Liver (tissue), 9 donors: ENCODE results near the gene PRND. TPM values are rescaled to one million over a fixed set of nuclear protein-coding genes. Genes with fewer than 3 reads are reported as not detected.

Source experiments
- DNase-seq: peaks from one replicate; pipeline ENCODE4 v3.0.0-alpha.2; 2017; ENCODE audit warnings: low spot score
- H3K27ac ChIP-seq, 2 donors: one replicate each; pipeline ENCODE4 v1.7.0; 2013; ENCODE audit warnings: inconsistent platforms in 2 of 2, low read length in 2 of 2, control low read depth in 1 of 2, low read depth in 1 of 2, mild to moderate bottlenecking in 1 of 2
- H3K27me3 ChIP-seq, 4 donors: one replicate each; pipeline versions ENCODE4 v1.6.1 to v1.7.0; 2013; ENCODE audit warnings: low read length in 3 of 4, inconsistent platforms in 1 of 4, mild to moderate bottlenecking in 1 of 4, moderate library complexity in 1 of 4; ENCODE audit not compliant: control insufficient read depth in 4 of 4, insufficient read depth in 4 of 4
- H3K36me3 ChIP-seq, 4 donors: one replicate each; pipeline versions ENCODE4 v1.6.1 to v1.7.0; 2013; ENCODE audit warnings: low read length in 3 of 4, mild to moderate bottlenecking in 3 of 4, low read depth in 1 of 4, moderate library complexity in 1 of 4; ENCODE audit not compliant: control insufficient read depth in 4 of 4, insufficient read depth in 3 of 4
- H3K4me1 ChIP-seq, 4 donors: one replicate each; pipeline versions ENCODE4 v1.6.1 to v1.7.0; 2013; ENCODE audit warnings: low read length in 3 of 4, mild to moderate bottlenecking in 3 of 4, moderate library complexity in 1 of 4; ENCODE audit not compliant: control insufficient read depth in 4 of 4, insufficient read depth in 4 of 4
- H3K4me3 ChIP-seq, 3 donors: one replicate each; pipeline versions ENCODE4 v1.6.1 to v1.7.0; 2013; ENCODE audit warnings: low read length in 3 of 3, control low read depth in 1 of 3, low read depth in 1 of 3, mild to moderate bottlenecking in 1 of 3
- H3K9ac ChIP-seq, 2 donors: one replicate each; pipeline ENCODE4 v1.7.0; 2013; ENCODE audit warnings: low read length in 2 of 2, mild to moderate bottlenecking in 2 of 2, moderate library complexity in 2 of 2, control low read depth in 1 of 2, low read depth in 1 of 2
- H3K9me3 ChIP-seq, 4 donors: one replicate each; pipeline versions ENCODE4 v1.6.1 to v1.7.0; 2013; ENCODE audit warnings: low read length in 3 of 4; ENCODE audit not compliant: control insufficient read depth in 4 of 4
- ATF3 ChIP-seq: IDR thresholded peaks from 2 replicates; pipeline ENCODE4 v1.6.1; 2016; ENCODE audit warnings: antibody characterized with exemption
- CTCF ChIP-seq: fragments of 150-350 bp; IDR thresholded peaks from 2 replicates; pipeline ENCODE4 v1.5.1; 2017; ENCODE audit warnings: improper control_type of control experiment, low read depth, low read length; ENCODE audit not compliant: missing input control
- EGR1 ChIP-seq, 2 donors: IDR thresholded peaks; 2 replicates each; pipeline ENCODE4 v1.6.1; 2016 to 2018; ENCODE audit warnings: antibody characterized with exemption in 2 of 2, low read depth in 2 of 2
- FOXA1 ChIP-seq: IDR thresholded peaks from 2 replicates; pipeline ENCODE4 v1.6.1; 2016; ENCODE audit warnings: antibody characterized with exemption
- FOXA2 ChIP-seq: IDR thresholded peaks from 2 replicates; pipeline ENCODE4 v1.6.1; 2016; ENCODE audit warnings: antibody characterized with exemption
- GABPA ChIP-seq, 2 donors: IDR thresholded peaks in 1 of 2; conservative IDR thresholded peaks in 1 of 2; 2 replicates each; pipeline ENCODE4 v1.6.1; 2016; ENCODE audit warnings: antibody characterized with exemption in 2 of 2, mild to moderate bottlenecking in 1 of 2, moderate library complexity in 1 of 2
- HNF4A ChIP-seq, 2 donors: conservative IDR thresholded peaks; 2 replicates each; pipeline ENCODE4 v1.6.1; 2016; ENCODE audit warnings: antibody characterized with exemption in 2 of 2, mild to moderate bottlenecking in 2 of 2
- HNF4G ChIP-seq: IDR thresholded peaks from 2 replicates; pipeline ENCODE4 v1.6.1; 2016; ENCODE audit warnings: antibody characterized with exemption
- JUND ChIP-seq, 2 donors: IDR thresholded peaks; 2 replicates each; pipeline ENCODE4 v1.6.1; 2016; ENCODE audit warnings: antibody characterized with exemption in 2 of 2
- MAX ChIP-seq: IDR thresholded peaks from 2 replicates; pipeline ENCODE4 v1.6.1; 2016; ENCODE audit warnings: antibody characterized with exemption
- NR2F2 ChIP-seq: IDR thresholded peaks from 2 replicates; pipeline ENCODE4 v1.6.1; 2016; ENCODE audit warnings: antibody characterized with exemption
- RAD21 ChIP-seq, 2 donors: IDR thresholded peaks; 2 replicates each; pipeline ENCODE4 v1.6.1; 2016; ENCODE audit warnings: antibody characterized with exemption in 2 of 2, mild to moderate bottlenecking in 2 of 2
- REST ChIP-seq: IDR thresholded peaks from 2 replicates; pipeline ENCODE4 v1.6.1; 2016; ENCODE audit warnings: antibody characterized with exemption, mild to moderate bottlenecking
- RXRA ChIP-seq, 2 donors: IDR thresholded peaks; 2 replicates each; pipeline ENCODE4 v1.6.1; 2017 to 2018; ENCODE audit warnings: antibody characterized with exemption in 2 of 2, mild to moderate bottlenecking in 1 of 2
- SP1 ChIP-seq: IDR thresholded peaks from 2 replicates; pipeline ENCODE4 v1.6.1; 2018; ENCODE audit warnings: antibody characterized with exemption, mild to moderate bottlenecking
- TAF1 ChIP-seq: conservative IDR thresholded peaks from 2 replicates; pipeline ENCODE4 v1.6.1; 2016; ENCODE audit warnings: antibody characterized with exemption, mild to moderate bottlenecking
- ZBTB33 ChIP-seq: IDR thresholded peaks from 2 replicates; pipeline ENCODE4 v1.6.1; 2016; ENCODE audit warnings: antibody characterized with exemption
- WGBS: extraction: QIAGEN DNeasy Blood & Tissue Kit; methylation state at CpG from one replicate; pipeline ENCODE4 v1.1.7; 2013; 5-methylcytosine and 5-hydroxymethylcytosine counted together
- polyA plus RNA-seq, 2 donors: library from polyadenylated mRNA; stranded (reverse) in 1 of 2; unstranded in 1 of 2; fragments of 200-250 nt in 1 of 2; fragments of >200 nt in 1 of 2; fragmentation: Nextera tagmentation in 1 of 2; extraction: Ambion mirVana in 1 of 2; gene quantifications; one replicate each; pipeline versions ENCODE4 v1.2.1 to v1.2.3, GENCODE V29; 2013 to 2015
- total RNA-seq, 2 donors: library from RNA; depleted of rRNA; stranded (reverse); fragments of >200 nt; gene quantifications; one replicate each; pipeline ENCODE4 v1.2.3, GENCODE V29; 2014
- donor health status: healthy.
- donor health status: healthy.
- donor health status: healthy.
- donor health status: healthy.
- donor health status: healthy.

The PRND gene
- total and polyA plus RNA-seq, 4 donors: 0.23 TPM; not detected in 3

GRCh38 chr20:4720977-4721349 lies 746 bp upstream of the PRND start (continued):
- TF ChIP-seq CTCF (no peak), RAD21 (IDR thresholded peaks at IDR 0.05) (no peak), HNF4G (no peak), TAF1 (no peak), MAX (no peak), FOXA2 (no peak), FOXA1 (no peak)

GRCh38 chr20:4722571-4722970 lies 862 bp downstream of the PRND start:
- no peak for DNase-seq
- Histone ChIP-seq H3K9me3 (no peaks in the 10 kb centered on the region), H3K27me3 (no peaks in the 10 kb centered on the region), H3K36me3 (no peaks in the 10 kb centered on the region), H3K4me3 (no peak overlapping the region), H3K4me1 (peaks cover 0 to 4% (median 4%) of the 10 kb centered on the region in 4 donors), H3K27ac (no peak overlapping the region), H3K9ac (no peak overlapping the region)
- no peak for TF ChIP-seq RAD21 (IDR thresholded peaks at IDR 0.05)
- no peak for TF ChIP-seq FOXA2
- TF ChIP-seq CTCF: no peak
- TF ChIP-seq EGR1 (IDR thresholded peaks at IDR 0.05; ENCODE audit: low read depth in 2 of 2): no peak
- no peak for TF ChIP-seq FOXA1
- TF ChIP-seq HNF4A (conservative IDR thresholded peaks at IDR 0.05): no peak
- TF ChIP-seq NR2F2: no peak
- TF ChIP-seq TAF1: no peak
- no peak for TF ChIP-seq ZBTB33
- no peak for TF ChIP-seq RXRA (IDR thresholded peaks at IDR 0.05)
- TF ChIP-seq REST: no peak
- no peak for TF ChIP-seq JUND (IDR thresholded peaks at IDR 0.05)
- no peak for TF ChIP-seq ATF3
- no peak for TF ChIP-seq SP1
- TF ChIP-seq GABPA (IDR thresholded peaks at IDR 0.05 in 1 of 2, conservative IDR thresholded peaks at IDR 0.05 in 1 of 2): no peak
- no peak for TF ChIP-seq HNF4G
- WGBS: 74% methylated on average over 5 of the region's 5 CpGs
